ENCODE measurements around the gene RUFY3. TPM values are rescaled to one million over a fixed set of nuclear protein-coding genes. Genes with fewer than 3 reads are reported as not detected.

Gene RUFY3, protein sequence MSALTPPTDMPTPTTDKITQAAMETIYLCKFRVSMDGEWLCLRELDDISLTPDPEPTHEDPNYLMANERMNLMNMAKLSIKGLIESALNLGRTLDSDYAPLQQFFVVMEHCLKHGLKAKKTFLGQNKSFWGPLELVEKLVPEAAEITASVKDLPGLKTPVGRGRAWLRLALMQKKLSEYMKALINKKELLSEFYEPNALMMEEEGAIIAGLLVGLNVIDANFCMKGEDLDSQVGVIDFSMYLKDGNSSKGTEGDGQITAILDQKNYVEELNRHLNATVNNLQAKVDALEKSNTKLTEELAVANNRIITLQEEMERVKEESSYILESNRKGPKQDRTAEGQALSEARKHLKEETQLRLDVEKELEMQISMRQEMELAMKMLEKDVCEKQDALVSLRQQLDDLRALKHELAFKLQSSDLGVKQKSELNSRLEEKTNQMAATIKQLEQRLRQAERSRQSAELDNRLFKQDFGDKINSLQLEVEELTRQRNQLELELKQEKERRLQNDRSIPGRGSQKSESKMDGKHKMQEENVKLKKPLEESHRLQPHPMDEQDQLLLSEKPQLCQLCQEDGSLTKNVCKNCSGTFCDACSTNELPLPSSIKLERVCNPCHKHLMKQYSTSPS
- total RNA-seq (10 to 100 TPM; 13.8 to 35.2 TPM), polyA plus RNA-seq (10 to 100 TPM in 1 of 2 donors, 1 to 10 TPM in 1; 9.2 to 16.2 TPM)

DNA sequence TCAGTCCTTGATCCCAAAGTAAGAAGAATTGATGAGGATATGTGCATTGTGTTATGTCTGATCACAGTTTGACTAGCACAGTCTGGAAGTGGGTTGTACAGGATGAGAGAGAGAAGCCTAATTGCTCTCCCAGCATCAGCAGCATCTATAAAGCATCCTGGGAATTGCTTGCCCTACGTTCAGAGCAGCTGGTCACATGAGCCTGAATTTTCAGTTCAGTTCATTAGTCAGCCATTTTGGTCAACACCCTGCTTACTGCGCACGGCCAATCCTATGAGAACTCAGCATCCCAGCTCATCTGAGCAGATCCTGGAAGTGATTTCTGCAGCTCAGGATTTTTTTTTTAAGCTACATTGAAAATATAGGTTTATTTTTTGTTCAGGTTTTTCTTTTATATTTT lies at the start of gene RUFY3:
Gene RUFY3, plus strand, starts transcription at position 218 of the 400 bp plus-strand sequence. CDS start 610 bp downstream, outside the sequence.
- no peaks in the 10 kb centered on the region for H3K4me1 ChIP-seq (ENCODE audit: control insufficient read depth in 4 of 4, insufficient read depth in 4 of 4, low read length in 3 of 4)
- no peak for DNase-seq (ENCODE audit: low spot score)
- no peaks in the 10 kb centered on the region for H3K36me3 ChIP-seq (ENCODE audit: control insufficient read depth in 4 of 4, insufficient read depth in 3 of 4, low read depth in 1 of 4, low read length in 3 of 4)
- H3K27me3 ChIP-seq (ENCODE audit: control insufficient read depth in 4 of 4, insufficient read depth in 4 of 4, low read length in 3 of 4): no peaks in the 10 kb centered on the region
- TF ChIP-seq RXRA (IDR thresholded peaks at IDR 0.05) (no peak), YY1 (IDR thresholded peaks at IDR 0.05) (peak; percentile 49)
- H3K27ac ChIP-seq (ENCODE audit: low read depth in 1 of 2, low read length in 2 of 2): no peak within 1 kb of the TSS
- no peak within 1 kb of the TSS for H3K9ac ChIP-seq (ENCODE audit: low read depth in 1 of 2, low read length in 2 of 2)
- WGBS: 67% methylated on average over 3 of the region's 3 CpGs
- no peaks in the 10 kb centered on the region for H3K9me3 ChIP-seq (ENCODE audit: control insufficient read depth in 4 of 4, low read length in 3 of 4)
- no peak within 1 kb of the TSS for H3K4me3 ChIP-seq (ENCODE audit: low read depth in 1 of 3, low read length in 3 of 3)

DNA sequence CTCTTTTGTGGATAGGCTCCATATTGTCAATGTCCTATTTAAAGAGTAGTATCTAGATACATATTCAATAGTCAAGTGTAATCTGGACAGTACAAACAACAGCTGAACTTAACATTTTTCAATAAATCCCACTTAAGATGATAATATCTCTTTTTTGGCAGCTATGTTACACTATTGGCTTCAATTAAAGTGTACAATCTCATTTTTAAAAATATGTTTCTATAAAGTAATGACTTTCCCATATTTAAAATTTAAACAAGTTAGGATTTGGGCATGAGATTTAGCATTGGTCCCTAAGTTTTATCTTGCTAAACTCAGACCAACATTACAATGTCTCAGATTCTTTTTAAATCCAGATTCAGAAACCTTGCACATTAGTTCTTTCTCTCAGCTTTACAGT lies 47.6 kb upstream of the RUFY3 start:
- DNase-seq (ENCODE audit: low spot score): no peak
- no peaks in the 10 kb centered on the region for H3K9me3 ChIP-seq (ENCODE audit: control insufficient read depth in 4 of 4, low read length in 3 of 4)
- H3K27ac ChIP-seq (ENCODE audit: low read depth in 1 of 2, low read length in 2 of 2): no peak overlapping the region
- H3K4me1 ChIP-seq (ENCODE audit: control insufficient read depth in 4 of 4, insufficient read depth in 4 of 4, low read length in 3 of 4): peaks cover 0 to 2% (median 0%) of the 10 kb centered on the region in 4 donors
- H3K4me3 ChIP-seq (ENCODE audit: low read depth in 1 of 3, low read length in 3 of 3): no peak overlapping the region
- H3K9ac ChIP-seq (ENCODE audit: low read depth in 1 of 2, low read length in 2 of 2): no peak overlapping the region
- TF ChIP-seq, protein P1, sequence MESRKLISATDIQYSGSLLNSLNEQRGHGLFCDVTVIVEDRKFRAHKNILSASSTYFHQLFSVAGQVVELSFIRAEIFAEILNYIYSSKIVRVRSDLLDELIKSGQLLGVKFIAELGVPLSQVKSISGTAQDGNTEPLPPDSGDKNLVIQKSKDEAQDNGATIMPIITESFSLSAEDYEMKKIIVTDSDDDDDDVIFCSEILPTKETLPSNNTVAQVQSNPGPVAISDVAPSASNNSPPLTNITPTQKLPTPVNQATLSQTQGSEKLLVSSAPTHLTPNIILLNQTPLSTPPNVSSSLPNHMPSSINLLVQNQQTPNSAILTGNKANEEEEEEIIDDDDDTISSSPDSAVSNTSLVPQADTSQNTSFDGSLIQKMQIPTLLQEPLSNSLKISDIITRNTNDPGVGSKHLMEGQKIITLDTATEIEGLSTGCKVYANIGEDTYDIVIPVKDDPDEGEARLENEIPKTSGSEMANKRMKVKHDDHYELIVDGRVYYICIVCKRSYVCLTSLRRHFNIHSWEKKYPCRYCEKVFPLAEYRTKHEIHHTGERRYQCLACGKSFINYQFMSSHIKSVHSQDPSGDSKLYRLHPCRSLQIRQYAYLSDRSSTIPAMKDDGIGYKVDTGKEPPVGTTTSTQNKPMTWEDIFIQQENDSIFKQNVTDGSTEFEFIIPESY (IDR thresholded peaks at IDR 0.05): no peak
- TF ChIP-seq, protein P2, sequence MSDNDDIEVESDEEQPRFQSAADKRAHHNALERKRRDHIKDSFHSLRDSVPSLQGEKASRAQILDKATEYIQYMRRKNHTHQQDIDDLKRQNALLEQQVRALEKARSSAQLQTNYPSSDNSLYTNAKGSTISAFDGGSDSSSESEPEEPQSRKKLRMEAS (IDR thresholded peaks at IDR 0.05): no peak
- no peak for TF ChIP-seq RAD21 (IDR thresholded peaks at IDR 0.05)
- TF ChIP-seq FOXA2 (IDR thresholded peaks at IDR 0.05): no peak
- no peak for TF ChIP-seq EGR1 (IDR thresholded peaks at IDR 0.05; ENCODE audit: low read depth in 2 of 2)
- no peak for TF ChIP-seq NR2F2 (IDR thresholded peaks at IDR 0.05)
- no peak for TF ChIP-seq JUND (IDR thresholded peaks at IDR 0.05)
- no peak for TF ChIP-seq SP1 (IDR thresholded peaks at IDR 0.05)
- no peak for TF ChIP-seq RXRA (IDR thresholded peaks at IDR 0.05)
- TF ChIP-seq, protein P3, sequence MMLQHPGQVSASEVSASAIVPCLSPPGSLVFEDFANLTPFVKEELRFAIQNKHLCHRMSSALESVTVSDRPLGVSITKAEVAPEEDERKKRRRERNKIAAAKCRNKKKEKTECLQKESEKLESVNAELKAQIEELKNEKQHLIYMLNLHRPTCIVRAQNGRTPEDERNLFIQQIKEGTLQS (IDR thresholded peaks at IDR 0.05): no peak
- TF ChIP-seq, protein P4, sequence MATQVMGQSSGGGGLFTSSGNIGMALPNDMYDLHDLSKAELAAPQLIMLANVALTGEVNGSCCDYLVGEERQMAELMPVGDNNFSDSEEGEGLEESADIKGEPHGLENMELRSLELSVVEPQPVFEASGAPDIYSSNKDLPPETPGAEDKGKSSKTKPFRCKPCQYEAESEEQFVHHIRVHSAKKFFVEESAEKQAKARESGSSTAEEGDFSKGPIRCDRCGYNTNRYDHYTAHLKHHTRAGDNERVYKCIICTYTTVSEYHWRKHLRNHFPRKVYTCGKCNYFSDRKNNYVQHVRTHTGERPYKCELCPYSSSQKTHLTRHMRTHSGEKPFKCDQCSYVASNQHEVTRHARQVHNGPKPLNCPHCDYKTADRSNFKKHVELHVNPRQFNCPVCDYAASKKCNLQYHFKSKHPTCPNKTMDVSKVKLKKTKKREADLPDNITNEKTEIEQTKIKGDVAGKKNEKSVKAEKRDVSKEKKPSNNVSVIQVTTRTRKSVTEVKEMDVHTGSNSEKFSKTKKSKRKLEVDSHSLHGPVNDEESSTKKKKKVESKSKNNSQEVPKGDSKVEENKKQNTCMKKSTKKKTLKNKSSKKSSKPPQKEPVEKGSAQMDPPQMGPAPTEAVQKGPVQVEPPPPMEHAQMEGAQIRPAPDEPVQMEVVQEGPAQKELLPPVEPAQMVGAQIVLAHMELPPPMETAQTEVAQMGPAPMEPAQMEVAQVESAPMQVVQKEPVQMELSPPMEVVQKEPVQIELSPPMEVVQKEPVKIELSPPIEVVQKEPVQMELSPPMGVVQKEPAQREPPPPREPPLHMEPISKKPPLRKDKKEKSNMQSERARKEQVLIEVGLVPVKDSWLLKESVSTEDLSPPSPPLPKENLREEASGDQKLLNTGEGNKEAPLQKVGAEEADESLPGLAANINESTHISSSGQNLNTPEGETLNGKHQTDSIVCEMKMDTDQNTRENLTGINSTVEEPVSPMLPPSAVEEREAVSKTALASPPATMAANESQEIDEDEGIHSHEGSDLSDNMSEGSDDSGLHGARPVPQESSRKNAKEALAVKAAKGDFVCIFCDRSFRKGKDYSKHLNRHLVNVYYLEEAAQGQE (IDR thresholded peaks at IDR 0.05): no peak
- TF ChIP-seq, protein P5, sequence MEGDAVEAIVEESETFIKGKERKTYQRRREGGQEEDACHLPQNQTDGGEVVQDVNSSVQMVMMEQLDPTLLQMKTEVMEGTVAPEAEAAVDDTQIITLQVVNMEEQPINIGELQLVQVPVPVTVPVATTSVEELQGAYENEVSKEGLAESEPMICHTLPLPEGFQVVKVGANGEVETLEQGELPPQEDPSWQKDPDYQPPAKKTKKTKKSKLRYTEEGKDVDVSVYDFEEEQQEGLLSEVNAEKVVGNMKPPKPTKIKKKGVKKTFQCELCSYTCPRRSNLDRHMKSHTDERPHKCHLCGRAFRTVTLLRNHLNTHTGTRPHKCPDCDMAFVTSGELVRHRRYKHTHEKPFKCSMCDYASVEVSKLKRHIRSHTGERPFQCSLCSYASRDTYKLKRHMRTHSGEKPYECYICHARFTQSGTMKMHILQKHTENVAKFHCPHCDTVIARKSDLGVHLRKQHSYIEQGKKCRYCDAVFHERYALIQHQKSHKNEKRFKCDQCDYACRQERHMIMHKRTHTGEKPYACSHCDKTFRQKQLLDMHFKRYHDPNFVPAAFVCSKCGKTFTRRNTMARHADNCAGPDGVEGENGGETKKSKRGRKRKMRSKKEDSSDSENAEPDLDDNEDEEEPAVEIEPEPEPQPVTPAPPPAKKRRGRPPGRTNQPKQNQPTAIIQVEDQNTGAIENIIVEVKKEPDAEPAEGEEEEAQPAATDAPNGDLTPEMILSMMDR (IDR thresholded peaks at IDR 0.05; ENCODE audit: low read depth, low read length, missing input control): no peak
- TF ChIP-seq TAF1 (conservative IDR thresholded peaks at IDR 0.05): no peak
- TF ChIP-seq YY1 (IDR thresholded peaks at IDR 0.05): no peak
- no peak for TF ChIP-seq FOXA1 (IDR thresholded peaks at IDR 0.05)
- no peak for TF ChIP-seq HNF4A (conservative IDR thresholded peaks at IDR 0.05)
- no peaks in the 10 kb centered on the region for H3K36me3 ChIP-seq (ENCODE audit: control insufficient read depth in 4 of 4, insufficient read depth in 3 of 4, low read depth in 1 of 4, low read length in 3 of 4)
- no peaks in the 10 kb centered on the region for H3K27me3 ChIP-seq (ENCODE audit: control insufficient read depth in 4 of 4, insufficient read depth in 4 of 4, low read length in 3 of 4)
